Stimulated activated CD4-positive, alpha-beta T cell treated with anti-CD3 and anti-CD28 coated beads, Interleukin-2, amount 100 ng/mL, for 48 hours (primary cell): ENCODE data around the gene HUS1.
"Not testable (repeated sequence)": the region's sequence is repeated elsewhere in the genome, so short reads cannot be mapped to it uniquely, and the experiment has no call there.

ENCODE experiments used
- DNase-seq, 2 donors: peaks; one replicate each; pipeline ENCODE4 v3.0.0-alpha.2; 2020

The HUS1 gene

DNA sequence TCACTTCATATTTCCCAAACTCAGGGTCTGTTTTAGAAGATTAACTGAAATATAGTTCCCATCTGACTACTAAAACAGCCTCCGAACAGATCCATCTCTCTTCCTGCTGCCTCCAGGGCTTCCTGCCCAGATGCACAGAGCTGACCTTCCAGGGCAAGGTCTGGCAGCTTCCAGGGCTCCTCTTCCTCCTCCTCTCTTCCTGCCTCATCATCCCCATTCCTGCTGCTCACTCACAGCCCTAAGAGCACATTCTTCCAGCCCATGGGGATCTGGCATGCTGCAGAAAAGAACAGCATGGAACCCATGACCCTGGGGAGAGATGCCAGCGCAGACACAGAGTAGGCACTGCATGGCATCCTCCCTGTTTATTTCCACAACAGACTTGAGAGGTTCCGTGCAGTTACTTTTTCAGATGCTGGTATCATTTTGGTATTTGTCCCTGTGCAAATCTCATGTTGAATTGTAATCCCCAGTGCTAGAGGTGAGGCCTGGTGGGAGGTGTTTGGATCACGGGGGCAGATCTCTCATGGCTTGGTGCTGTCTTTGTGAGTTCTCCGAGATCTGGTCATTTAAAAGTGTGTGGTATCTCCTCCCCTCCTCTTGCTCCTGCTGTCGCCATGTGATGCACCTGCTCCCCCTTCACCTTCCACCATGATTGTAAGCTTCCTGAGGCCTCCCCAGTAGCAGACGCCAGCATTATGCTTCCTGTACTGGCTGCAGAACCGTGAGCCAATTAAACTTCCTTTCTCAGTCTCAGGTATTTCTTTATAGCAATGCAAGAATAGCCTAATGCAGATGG is 35.5 kb downstream of the HUS1 start:
- DNase-seq, result no peak

DNA sequence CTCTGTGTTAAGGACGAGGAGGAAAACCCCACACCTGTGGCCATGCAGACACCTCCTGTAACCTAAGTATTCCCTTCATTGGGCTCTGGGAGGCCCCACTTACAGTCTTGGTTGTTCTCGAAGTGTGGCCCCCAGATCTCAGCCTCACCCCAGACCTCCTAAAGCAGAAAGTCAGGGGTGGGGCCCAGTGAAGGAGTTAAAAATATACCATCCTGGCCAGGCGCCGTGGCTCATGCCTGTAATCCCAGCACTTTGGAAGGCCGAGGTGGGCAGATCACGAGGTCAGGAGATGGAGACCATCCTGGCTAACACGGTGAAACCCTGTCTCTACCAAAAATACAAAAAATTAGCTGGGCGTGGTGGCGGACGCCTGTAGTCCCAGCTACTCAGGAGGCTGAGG is 36.8 kb downstream of the HUS1 start:
- DNase-seq, result not testable (repeated sequence)

DNA sequence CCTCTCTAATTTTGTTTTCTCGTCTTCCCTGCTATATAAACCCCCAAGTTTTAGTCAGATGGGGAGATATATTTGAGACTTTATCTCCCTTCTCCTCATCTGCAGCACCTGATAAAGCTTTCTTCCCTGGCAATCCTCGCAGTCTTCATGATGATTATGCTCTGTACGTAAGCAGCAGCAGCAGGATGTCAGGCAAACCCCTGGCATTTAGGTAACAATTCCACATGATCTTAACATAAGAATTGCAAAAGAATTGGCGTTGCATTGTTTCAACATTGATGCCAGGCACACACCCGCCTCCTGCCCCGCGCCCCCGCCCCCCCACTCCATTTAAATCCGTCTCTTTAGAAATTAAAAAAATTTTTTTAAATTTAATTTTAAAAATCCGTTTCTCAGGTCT is 37.3 kb downstream of the HUS1 start:
- DNase-seq, result no peak

DNA sequence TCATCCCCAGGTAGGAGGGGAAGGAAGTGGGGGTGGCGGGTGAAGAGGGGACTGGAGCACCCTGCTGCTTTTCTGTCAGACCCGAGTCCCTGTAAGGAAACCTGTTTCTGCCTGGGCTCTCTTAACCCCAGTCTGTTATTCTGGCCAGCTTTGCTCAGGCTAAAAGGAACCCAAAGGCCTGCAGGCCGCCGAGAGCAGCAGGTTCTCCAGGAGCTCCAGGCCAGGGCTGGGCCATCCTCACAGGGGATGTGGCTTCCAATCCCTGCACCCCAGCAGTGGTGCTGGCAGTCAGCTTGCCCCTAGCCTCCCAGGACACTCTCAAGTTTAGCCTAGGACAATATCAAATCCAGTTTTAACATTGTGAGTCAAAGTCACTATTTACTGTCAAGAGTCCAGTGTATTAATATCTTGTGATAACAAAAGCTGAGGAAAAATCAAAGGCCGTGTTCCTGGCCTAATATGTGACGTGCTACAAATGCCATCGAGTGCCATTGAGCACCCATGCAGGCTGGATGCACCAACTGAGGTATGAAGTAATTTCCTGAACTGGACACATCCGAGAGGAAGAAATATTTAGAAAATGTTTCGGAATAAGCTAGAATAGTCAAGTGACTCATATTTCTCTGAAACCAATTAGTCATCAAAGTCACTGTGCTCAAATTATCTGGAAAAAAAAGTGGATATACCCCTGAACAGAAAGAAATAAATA is 38.1 kb downstream of the HUS1 start:
- no peak for DNase-seq

DNA sequence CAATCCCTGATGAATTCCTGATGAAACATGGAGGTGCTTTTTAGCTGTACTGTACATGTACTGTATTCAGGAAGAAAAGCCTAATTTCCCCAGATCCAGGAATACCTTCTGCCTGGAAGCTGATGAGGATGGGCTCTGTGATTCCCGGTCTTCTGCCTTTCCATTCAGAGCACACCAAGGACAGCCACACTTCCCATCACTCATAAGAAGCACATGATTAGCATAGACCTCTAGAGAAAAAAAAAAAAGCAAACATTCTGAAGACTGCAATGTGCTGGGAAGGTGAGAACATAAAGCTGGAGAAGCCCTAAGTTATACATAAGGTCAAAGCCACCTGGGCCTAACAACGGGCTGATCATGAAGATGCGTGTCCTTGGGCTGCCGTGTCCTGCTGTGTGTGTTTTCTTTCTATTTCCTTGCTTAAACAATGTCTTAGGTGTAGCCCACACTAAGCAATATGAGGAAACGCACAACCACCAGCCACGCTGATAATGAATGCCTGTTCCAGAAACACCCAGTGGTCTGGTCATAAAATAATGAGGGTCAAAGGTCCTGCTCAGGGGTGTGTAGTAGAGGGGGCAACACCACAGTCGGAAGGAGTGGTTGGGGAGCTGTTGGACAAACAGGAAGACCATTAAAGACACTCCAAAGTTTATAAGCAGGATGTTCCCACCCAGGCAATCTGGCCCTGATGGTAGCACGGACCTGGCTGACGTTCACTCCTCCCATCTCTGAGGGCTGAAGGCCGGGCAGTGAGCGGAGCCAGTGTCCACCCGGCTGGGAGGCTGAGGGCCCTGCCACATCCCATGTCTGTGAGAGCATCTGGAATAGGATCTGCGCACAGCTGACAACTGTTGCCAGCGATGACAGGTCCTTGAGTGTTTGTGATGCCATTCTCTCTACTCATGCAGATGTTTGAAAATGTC is 39.1 kb downstream of the HUS1 start:
- DNase-seq, result no peak

DNA sequence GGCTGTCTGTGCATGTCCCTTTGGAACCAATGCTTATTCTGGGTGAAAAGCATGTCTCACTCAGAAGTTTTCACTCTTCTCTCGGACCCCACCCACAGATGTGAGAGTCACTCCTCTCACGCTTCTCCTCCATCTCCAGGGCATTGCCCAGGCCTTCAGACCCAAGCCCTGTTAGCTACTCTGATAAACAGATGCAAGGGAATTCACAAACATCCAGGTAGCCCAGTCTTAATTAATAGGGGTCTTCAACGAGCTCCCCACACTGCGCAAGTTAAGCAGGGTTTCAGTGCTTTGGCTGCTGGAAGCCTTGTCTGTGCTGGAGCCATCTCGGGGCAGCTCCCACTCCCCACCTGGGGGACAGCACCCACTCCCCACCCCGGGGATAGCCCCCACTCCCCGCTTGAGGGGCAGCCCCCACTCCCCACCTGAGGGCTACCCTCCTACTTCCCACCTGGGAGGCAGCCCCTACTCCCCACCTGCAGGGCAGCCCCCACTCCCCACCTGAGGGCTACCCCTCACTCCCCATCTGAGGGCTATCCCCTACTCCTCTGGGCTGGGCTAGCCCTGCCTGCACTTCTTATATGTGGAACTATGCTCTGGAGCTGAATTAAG is 39.9 kb downstream of the HUS1 start:
- DNase-seq, result no peak

- no peak for DNase-seq
Measured at GRCh38 chr7:47938574-47939165, 40.7 kb downstream of the HUS1 start.

GRCh38 chr7:47937711-47938573 is 41.5 kb downstream of the HUS1 start:
- DNase-seq, result no peak

- DNase-seq, result peak; percentile 8 to 12
Measured at GRCh38 chr7:47937065-47937687, 42.2 kb downstream of the HUS1 start.

DNA sequence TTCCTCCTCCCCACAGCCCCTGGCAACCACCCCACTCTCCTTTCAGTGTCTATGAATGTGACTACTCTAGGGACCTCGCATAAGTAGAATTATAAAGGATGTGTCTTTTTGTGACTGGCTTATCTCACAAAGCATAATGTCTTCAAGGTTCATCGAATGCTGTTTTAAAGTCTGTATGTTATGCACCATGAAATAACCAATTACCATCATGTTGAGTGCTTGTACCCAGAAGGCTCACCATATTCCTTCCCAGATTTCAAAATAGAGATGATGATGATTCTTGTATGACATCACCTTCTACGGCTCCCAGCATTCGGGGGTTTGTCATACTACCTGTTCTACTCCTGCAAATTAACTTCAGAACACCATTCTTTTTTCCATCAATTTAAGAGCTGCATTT is 43.1 kb downstream of the HUS1 start:
- DNase-seq, result no peak

- DNase-seq, result no peak
Measured at GRCh38 chr7:47935336-47935735, 44.1 kb downstream of the HUS1 start.

DNA sequence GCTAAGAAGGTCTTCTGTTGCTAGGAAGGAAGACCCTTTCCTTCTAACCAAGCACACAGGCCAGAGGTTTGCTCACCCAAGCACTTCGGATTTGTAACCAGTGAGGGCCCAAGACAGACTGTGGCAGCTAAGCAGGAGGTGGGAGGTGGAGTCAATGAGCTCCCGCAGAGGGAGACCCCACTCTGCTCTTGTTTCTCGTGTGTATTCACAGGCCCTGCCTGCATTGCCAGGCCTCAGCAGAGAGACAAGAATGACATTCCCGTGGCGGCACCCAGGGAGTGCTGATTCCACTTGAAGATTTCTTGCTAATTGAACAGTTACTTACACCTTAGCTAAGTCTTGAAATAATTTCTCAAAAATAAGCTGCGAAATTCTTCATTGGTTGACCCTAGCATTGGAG is 44.6 kb downstream of the HUS1 start:
- no peak for DNase-seq

DNA sequence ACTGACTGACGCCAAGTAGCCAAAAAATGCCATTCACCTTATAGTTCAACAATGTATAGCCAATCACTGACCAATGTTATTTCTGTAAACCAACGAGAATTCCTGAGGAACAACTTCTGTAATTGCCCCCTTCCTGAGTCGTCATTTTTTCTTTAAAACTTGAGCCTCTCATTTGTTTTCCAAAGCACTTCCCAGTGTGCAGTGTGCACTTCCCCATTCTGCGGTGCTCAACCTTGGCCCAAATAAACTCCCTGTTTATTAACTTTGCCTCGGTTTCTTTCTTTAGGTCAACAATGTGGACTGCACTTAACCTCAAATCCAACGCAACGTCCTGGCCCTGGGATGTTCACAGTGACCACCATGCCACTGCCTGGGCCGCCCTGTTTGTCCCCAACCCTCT is 46.2 kb downstream of the HUS1 start:
- DNase-seq, result no peak

DNA sequence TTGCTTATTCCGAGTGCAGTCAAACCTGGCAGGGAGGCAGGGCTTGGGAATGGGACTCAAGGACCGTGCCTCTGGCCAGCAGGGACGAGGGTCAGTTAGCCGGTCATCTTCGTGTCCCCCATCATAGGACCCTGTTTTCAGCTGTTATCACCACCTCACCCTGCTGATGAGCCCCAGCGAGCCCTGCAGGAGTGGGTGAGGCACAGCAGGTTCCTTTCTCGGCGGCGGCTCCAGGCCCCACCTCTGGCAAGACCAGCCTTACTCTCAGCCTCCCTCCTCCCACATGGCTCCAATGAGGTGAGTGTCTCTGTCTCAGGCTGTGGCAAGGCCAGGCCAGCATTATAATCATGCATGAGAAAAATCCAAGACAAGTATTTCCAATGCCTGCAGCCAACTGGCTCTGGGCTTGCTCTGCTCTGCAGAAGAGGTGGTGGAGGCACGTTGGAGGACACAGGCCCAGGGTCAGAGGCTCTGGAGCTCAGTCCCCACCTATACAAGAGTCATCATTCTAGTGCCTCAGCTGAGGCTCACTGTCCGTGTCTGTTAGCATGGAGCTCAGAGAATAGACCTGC is 46.9 kb downstream of the HUS1 start:
- DNase-seq, result no peak

DNA sequence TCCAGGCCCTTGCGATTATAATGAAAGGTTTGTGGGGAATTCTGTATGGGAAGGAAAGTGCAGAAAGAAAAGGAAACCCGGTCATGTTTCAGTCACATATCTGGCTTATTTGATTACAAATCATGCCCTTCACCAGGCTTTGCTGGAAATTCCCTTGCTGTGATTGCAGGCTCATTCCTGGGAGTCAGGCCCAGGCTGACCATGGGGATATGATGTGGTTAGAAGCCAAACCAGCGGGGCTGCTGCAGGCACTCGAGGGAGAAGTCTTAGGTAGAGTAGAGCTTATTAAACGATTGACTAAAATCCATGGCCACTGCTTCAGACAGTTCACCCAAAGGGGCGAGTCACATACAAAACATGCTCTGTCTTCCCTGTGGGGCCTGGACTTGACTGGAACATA is 47.4 kb downstream of the HUS1 start:
- DNase-seq, result no peak

DNA sequence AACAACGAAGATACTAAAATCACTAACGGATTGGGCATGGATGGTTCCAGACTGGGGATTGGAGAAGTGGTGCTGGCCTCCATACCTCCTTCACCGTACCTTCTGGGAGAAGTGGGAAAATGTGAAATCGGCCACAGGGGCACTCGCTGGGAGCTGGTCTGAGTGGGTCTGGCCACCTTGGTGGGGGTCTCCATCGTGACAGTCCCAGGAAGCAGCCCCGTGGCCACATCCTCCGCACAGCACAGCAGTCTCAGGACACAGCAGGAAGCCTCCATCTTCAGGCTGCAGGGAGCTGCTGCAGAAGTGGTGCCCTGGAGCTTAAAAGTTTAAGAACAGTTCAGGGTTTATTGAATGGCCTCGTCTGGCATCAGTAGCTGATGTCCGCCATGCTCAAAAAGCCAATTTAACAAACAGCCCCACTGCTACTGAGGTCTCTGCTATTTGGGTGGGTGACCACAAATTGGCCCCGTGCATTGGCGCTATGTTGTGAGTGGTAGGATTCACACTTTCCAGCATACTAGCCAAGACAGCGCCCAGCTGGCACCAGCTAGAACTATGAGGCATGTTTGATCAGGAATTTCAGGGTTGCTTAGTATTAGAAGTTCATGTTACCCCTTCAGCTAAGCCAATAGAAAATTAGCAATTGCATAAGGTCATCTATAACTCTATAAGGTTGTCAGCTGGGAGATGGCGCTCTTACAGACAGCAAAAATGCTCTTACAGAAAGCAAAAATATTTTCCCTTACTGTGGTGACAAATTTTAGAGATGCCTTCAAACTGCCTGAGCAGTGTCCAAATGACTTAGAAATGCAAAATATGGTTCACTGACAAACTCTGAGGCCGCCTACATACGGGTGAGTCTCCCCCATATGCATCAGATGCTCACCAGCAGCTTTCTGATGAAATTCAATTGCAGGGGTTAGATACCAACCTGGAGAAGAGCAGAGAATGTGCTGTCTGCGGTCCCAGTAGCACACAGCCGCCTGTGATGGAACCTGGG is 48.1 kb downstream of the HUS1 start:
- DNase-seq, result no peak

DNA sequence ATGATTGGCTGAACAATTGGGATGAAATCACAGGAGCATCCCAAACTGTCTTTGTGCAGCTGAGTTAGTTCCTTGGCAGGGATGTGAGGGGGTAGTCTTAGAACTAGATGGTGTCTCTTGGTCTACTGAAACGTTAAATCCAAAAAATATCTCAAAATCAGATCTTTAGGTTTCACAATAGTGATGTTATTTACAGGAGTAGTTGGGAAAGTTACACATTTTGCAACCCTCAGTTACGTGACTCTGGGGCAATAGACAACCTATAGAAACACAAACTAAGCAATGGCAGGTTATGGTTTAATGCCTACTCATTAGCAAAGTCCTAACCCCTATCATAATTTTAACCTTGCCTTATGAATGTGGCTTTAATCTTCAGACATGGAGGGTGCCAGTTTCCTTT is 55.1 kb downstream of the HUS1 start:
- DNase-seq, result no peak

DNA sequence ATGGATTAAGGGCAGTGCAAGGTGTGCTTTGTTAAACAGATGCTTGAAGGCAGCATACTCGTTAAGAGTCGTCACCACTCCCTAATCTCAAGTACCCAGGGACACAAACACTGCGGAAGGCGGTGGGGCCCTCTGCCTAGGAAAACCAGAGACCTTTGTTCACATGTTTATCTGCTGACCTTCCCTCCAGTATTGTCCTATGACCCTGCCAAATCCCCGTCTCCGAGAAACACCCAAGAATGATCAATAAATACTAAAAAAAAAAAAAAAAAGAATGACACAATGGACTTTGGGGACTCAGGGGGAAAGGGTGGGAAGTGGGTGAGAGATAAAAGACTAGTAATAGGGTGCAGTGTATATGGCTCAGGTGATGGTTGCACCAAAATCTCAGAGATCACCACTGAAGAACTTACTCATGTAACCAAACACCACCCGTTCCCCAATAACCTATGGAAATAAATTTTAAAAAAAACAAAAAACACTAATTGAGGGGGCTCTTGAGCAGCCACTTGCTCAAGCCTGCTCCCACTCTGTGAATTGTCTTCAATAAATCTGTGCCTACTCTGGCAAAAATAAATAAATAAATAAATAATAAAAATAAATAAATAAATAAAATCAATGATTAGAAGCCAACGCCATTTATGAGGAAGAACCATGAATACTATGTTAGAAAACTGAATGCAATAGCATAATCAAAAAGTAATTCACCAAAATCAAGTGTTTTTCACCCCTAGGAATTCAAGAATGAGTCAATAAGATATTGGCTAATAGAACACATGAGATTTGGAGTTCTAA is 56.1 kb downstream of the HUS1 start:
- not testable (repeated sequence) for DNase-seq

GRCh38 chr7:47916514-47916913 is 62.9 kb downstream of the HUS1 start:
- not testable (repeated sequence) for DNase-seq
